ENCODE measurements around the gene XXYLT1.
"Not testable (repeated sequence)": the region's sequence is repeated elsewhere in the genome, so short reads cannot be mapped to it uniquely, and the experiment has no call there.

The XXYLT1 gene

GRCh38 chr3:195041871-195042742, 228.9 kb downstream of the XXYLT1 start:
- H3K27me3 ChIP-seq (ENCODE audit: insufficient read depth, insufficient read length), result no peaks in the 10 kb centered on the region
- no peaks in the 10 kb centered on the region for H3K36me3 ChIP-seq (ENCODE audit: insufficient read depth, insufficient read length, low read length)
- TF ChIP-seq ZNF274 (IDR thresholded peaks at IDR 0.05; ENCODE audit: low read depth, low read length) (no peak), SUZ12 (IDR thresholded peaks at IDR 0.05; ENCODE audit: extremely low read depth, insufficient read depth, insufficient read length) (no peak), YY1 (IDR thresholded peaks at IDR 0.05; ENCODE audit: insufficient read depth, insufficient read length) (no peak)
- no peak overlapping the region for H3K4me3 ChIP-seq (ENCODE audit: insufficient read length, low read depth)
- no peak for DNase-seq (ENCODE audit: low read depth, low spot score)
- no peak overlapping the region for H3K9ac ChIP-seq (ENCODE audit: insufficient read length, low read depth)
- no peaks in the 10 kb centered on the region for H3K9me3 ChIP-seq (ENCODE audit: insufficient read depth, low read length)
- peaks cover 23% of the 10 kb centered on the region for H3K4me1 ChIP-seq (ENCODE audit: insufficient read depth, insufficient read length)

GRCh38 chr3:195040773-195041520, 230.0 kb downstream of the XXYLT1 start:
- Histone ChIP-seq H3K36me3 (ENCODE audit: insufficient read depth, insufficient read length, low read length) (no peaks in the 10 kb centered on the region), H3K27me3 (ENCODE audit: insufficient read depth, insufficient read length) (no peaks in the 10 kb centered on the region), H3K9ac (ENCODE audit: insufficient read length, low read depth) (no peak overlapping the region), H3K9me3 (ENCODE audit: insufficient read depth, low read length) (no peaks in the 10 kb centered on the region), H3K4me3 (ENCODE audit: insufficient read length, low read depth) (no peak overlapping the region), H3K4me1 (ENCODE audit: insufficient read depth, insufficient read length) (peaks cover 27% of the 10 kb centered on the region)
- TF ChIP-seq SUZ12 (IDR thresholded peaks at IDR 0.05; ENCODE audit: extremely low read depth, insufficient read depth, insufficient read length) (no peak), ZNF274 (IDR thresholded peaks at IDR 0.05; ENCODE audit: low read depth, low read length) (no peak), YY1 (IDR thresholded peaks at IDR 0.05; ENCODE audit: insufficient read depth, insufficient read length) (no peak)
- no peak for DNase-seq (ENCODE audit: low read depth, low spot score)

- Histone ChIP-seq H3K9me3 (ENCODE audit: insufficient read depth, low read length) (no peaks in the 10 kb centered on the region), H3K36me3 (ENCODE audit: insufficient read depth, insufficient read length, low read length) (no peaks in the 10 kb centered on the region), H3K9ac (ENCODE audit: insufficient read length, low read depth) (no peak overlapping the region), H3K4me1 (ENCODE audit: insufficient read depth, insufficient read length) (peaks cover 31% of the 10 kb centered on the region), H3K27me3 (ENCODE audit: insufficient read depth, insufficient read length) (no peaks in the 10 kb centered on the region), H3K4me3 (ENCODE audit: insufficient read length, low read depth) (no peak overlapping the region)
- no peak for DNase-seq (ENCODE audit: low read depth, low spot score)
- TF ChIP-seq SUZ12 (IDR thresholded peaks at IDR 0.05; ENCODE audit: extremely low read depth, insufficient read depth, insufficient read length), result no peak
- TF ChIP-seq YY1 (IDR thresholded peaks at IDR 0.05; ENCODE audit: insufficient read depth, insufficient read length), result no peak
- no peak for TF ChIP-seq ZNF274 (IDR thresholded peaks at IDR 0.05; ENCODE audit: low read depth, low read length)
Observed at GRCh38 chr3:195040094-195040493, 230.9 kb downstream of the XXYLT1 start.

DNA sequence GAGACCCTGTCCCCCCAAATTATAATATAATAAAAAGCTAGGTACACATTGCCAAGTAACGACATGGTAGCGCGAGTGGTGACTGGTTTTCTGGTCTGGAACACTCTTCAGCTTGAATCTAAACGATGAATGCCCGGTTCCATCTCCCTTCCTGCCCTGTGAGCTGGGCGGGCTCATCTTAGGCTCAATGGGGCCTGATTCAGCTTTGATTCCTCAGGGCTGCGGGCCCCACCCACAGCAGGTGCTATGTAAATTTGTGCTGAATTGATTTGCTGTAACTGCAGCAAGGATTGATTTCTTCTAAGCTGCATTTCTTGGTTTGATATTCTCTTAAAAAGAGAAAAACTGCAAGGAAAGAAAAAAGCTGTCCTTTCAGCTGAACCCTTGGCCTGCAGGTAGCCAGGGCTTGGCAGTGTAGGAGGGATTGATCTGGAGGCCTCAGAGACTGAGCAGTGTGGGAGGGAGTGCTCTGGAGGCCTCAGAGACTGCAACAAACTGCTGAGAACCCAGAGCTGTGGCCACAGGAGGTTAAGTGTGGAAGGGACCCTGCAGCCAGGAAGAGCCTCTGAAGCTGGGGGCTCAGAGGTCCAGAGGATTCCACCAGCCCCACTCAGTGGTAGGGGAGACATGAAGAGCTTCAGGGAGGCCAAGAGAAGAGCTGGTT, 231.6 kb downstream of the XXYLT1 start:
- Histone ChIP-seq H3K4me1 (ENCODE audit: insufficient read depth, insufficient read length) (peaks cover 37% of the 10 kb centered on the region), H3K9ac (ENCODE audit: insufficient read length, low read depth) (no peak overlapping the region), H3K27me3 (ENCODE audit: insufficient read depth, insufficient read length) (no peaks in the 10 kb centered on the region), H3K9me3 (ENCODE audit: insufficient read depth, low read length) (no peaks in the 10 kb centered on the region), H3K4me3 (ENCODE audit: insufficient read length, low read depth) (no peak overlapping the region), H3K36me3 (ENCODE audit: insufficient read depth, insufficient read length, low read length) (no peaks in the 10 kb centered on the region)
- TF ChIP-seq SUZ12 (IDR thresholded peaks at IDR 0.05; ENCODE audit: extremely low read depth, insufficient read depth, insufficient read length) (no peak), ZNF274 (IDR thresholded peaks at IDR 0.05; ENCODE audit: low read depth, low read length) (no peak), YY1 (IDR thresholded peaks at IDR 0.05; ENCODE audit: insufficient read depth, insufficient read length) (no peak)
- DNase-seq (ENCODE audit: low read depth, low spot score), result no peak

- no peak for DNase-seq (ENCODE audit: low read depth, low spot score)
- H3K9ac ChIP-seq (ENCODE audit: insufficient read length, low read depth), result no peak overlapping the region
- no peak overlapping the region for H3K4me3 ChIP-seq (ENCODE audit: insufficient read length, low read depth)
- no peaks in the 10 kb centered on the region for H3K36me3 ChIP-seq (ENCODE audit: insufficient read depth, insufficient read length, low read length)
- no peak for TF ChIP-seq SUZ12 (IDR thresholded peaks at IDR 0.05; ENCODE audit: extremely low read depth, insufficient read depth, insufficient read length)
- TF ChIP-seq YY1 (IDR thresholded peaks at IDR 0.05; ENCODE audit: insufficient read depth, insufficient read length), result no peak
- no peak for TF ChIP-seq ZNF274 (IDR thresholded peaks at IDR 0.05; ENCODE audit: low read depth, low read length)
- peaks cover 32% of the 10 kb centered on the region for H3K4me1 ChIP-seq (ENCODE audit: insufficient read depth, insufficient read length)
- no peaks in the 10 kb centered on the region for H3K9me3 ChIP-seq (ENCODE audit: insufficient read depth, low read length)
- H3K27me3 ChIP-seq (ENCODE audit: insufficient read depth, insufficient read length), result no peaks in the 10 kb centered on the region
Observed at GRCh38 chr3:195038161-195038560, 232.8 kb downstream of the XXYLT1 start.

DNA sequence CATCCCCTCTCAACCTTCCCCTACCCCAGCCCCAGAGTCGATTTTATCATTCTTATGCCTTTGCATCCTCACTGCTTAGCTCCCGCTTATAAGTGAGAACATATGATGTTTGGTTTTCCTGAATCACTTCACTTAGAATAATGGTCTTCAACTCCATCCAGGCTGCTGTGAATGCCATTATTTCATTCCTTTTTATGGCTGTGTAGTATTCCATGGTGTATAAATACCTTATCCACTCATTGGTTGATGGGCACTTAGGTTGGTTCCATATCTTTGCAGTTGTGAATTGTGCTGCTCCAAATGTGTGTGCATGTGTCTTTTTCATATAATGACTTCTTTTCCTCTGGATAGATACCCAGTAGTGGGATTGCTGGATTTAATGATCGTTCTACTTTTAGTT, 233.4 kb downstream of the XXYLT1 start:
- not testable (repeated sequence) for H3K27me3 ChIP-seq (ENCODE audit: insufficient read depth, insufficient read length); H3K9ac ChIP-seq (ENCODE audit: insufficient read length, low read depth); H3K9me3 ChIP-seq (ENCODE audit: insufficient read depth, low read length); DNase-seq (ENCODE audit: low read depth, low spot score); H3K4me3 ChIP-seq (ENCODE audit: insufficient read length, low read depth); H3K36me3 ChIP-seq (ENCODE audit: insufficient read depth, insufficient read length, low read length)
- peaks cover 33% of the 10 kb centered on the region for H3K4me1 ChIP-seq (ENCODE audit: insufficient read depth, insufficient read length)

- H3K9ac ChIP-seq (ENCODE audit: insufficient read length, low read depth), result no peak overlapping the region
- DNase-seq (ENCODE audit: low read depth, low spot score), result no peak
- peaks cover 38% of the 10 kb centered on the region for H3K4me1 ChIP-seq (ENCODE audit: insufficient read depth, insufficient read length)
- H3K9me3 ChIP-seq (ENCODE audit: insufficient read depth, low read length), result no peaks in the 10 kb centered on the region
- no peaks in the 10 kb centered on the region for H3K27me3 ChIP-seq (ENCODE audit: insufficient read depth, insufficient read length)
- no peak for TF ChIP-seq YY1 (IDR thresholded peaks at IDR 0.05; ENCODE audit: insufficient read depth, insufficient read length)
- TF ChIP-seq ZNF274 (IDR thresholded peaks at IDR 0.05; ENCODE audit: low read depth, low read length), result no peak
- no peak overlapping the region for H3K4me3 ChIP-seq (ENCODE audit: insufficient read length, low read depth)
- no peaks in the 10 kb centered on the region for H3K36me3 ChIP-seq (ENCODE audit: insufficient read depth, insufficient read length, low read length)
Observed at GRCh38 chr3:195036974-195037373, 234.0 kb downstream of the XXYLT1 start.
